ENCODE data around the gene ACTL8.

ACTL8 gene

GRCh38 chr1:17729909-17730308, 25.2 kb upstream of the ACTL8 start:
- no peak overlapping the region for H3K9ac ChIP-seq (ENCODE audit: low read length)
- H3K9me3 ChIP-seq (ENCODE audit: insufficient read depth, low read length): no peaks in the 10 kb centered on the region
- H4K20me1 ChIP-seq (ENCODE audit: insufficient read depth, low read length): no peaks in the 10 kb centered on the region
- H3K79me2 ChIP-seq (ENCODE audit: low read length): no peaks in the 10 kb centered on the region
- H3K27ac ChIP-seq (ENCODE audit: low read length): no peak overlapping the region
- H3K4me3 ChIP-seq (ENCODE audit: low read length): no peak overlapping the region
- no peaks in the 10 kb centered on the region for H3K36me3 ChIP-seq (replicated peaks; ENCODE audit: low read depth, low read length)
- TF ChIP-seq, protein P1, sequence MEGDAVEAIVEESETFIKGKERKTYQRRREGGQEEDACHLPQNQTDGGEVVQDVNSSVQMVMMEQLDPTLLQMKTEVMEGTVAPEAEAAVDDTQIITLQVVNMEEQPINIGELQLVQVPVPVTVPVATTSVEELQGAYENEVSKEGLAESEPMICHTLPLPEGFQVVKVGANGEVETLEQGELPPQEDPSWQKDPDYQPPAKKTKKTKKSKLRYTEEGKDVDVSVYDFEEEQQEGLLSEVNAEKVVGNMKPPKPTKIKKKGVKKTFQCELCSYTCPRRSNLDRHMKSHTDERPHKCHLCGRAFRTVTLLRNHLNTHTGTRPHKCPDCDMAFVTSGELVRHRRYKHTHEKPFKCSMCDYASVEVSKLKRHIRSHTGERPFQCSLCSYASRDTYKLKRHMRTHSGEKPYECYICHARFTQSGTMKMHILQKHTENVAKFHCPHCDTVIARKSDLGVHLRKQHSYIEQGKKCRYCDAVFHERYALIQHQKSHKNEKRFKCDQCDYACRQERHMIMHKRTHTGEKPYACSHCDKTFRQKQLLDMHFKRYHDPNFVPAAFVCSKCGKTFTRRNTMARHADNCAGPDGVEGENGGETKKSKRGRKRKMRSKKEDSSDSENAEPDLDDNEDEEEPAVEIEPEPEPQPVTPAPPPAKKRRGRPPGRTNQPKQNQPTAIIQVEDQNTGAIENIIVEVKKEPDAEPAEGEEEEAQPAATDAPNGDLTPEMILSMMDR (IDR thresholded peaks at IDR 0.05; ENCODE audit: low read depth, low read length): no peak
- no peak for TF ChIP-seq EZH2phosphoT487 (IDR thresholded peaks at IDR 0.05; ENCODE audit: low read depth)
- no peaks in the 10 kb centered on the region for H3K27me3 ChIP-seq (ENCODE audit: low read depth, low read length)
- no peaks in the 10 kb centered on the region for H3K4me1 ChIP-seq (ENCODE audit: low read length)
- H2AFZ ChIP-seq (ENCODE audit: low read depth, low read length): no peak overlapping the region
- no peak overlapping the region for H3K4me2 ChIP-seq (ENCODE audit: low read length)

GRCh38 chr1:17731460-17731859, 23.7 kb upstream of the ACTL8 start:
- no peaks in the 10 kb centered on the region for H4K20me1 ChIP-seq (ENCODE audit: insufficient read depth, low read length)
- no peak overlapping the region for H3K4me2 ChIP-seq (ENCODE audit: low read length)
- no peaks in the 10 kb centered on the region for H3K4me1 ChIP-seq (ENCODE audit: low read length)
- no peaks in the 10 kb centered on the region for H3K36me3 ChIP-seq (replicated peaks; ENCODE audit: low read depth, low read length)
- H3K9me3 ChIP-seq (ENCODE audit: insufficient read depth, low read length): no peaks in the 10 kb centered on the region
- no peak overlapping the region for H3K9ac ChIP-seq (ENCODE audit: low read length)
- no peak overlapping the region for H2AFZ ChIP-seq (ENCODE audit: low read depth, low read length)
- no peaks in the 10 kb centered on the region for H3K27me3 ChIP-seq (ENCODE audit: low read depth, low read length)
- no peak overlapping the region for H3K27ac ChIP-seq (ENCODE audit: low read length)
- no peak overlapping the region for H3K4me3 ChIP-seq (ENCODE audit: low read length)
- TF ChIP-seq, protein P1 (IDR thresholded peaks at IDR 0.05; ENCODE audit: low read depth, low read length): no peak
- TF ChIP-seq EZH2phosphoT487 (IDR thresholded peaks at IDR 0.05; ENCODE audit: low read depth): no peak
- no peaks in the 10 kb centered on the region for H3K79me2 ChIP-seq (ENCODE audit: low read length)

- Histone ChIP-seq H3K36me3 (replicated peaks; ENCODE audit: low read depth, low read length) (no peaks in the 10 kb centered on the region), H2AFZ (ENCODE audit: low read depth, low read length) (no peak overlapping the region), H3K4me3 (ENCODE audit: low read length) (no peak overlapping the region), H4K20me1 (ENCODE audit: insufficient read depth, low read length) (no peaks in the 10 kb centered on the region), H3K79me2 (ENCODE audit: low read length) (no peaks in the 10 kb centered on the region), H3K27me3 (ENCODE audit: low read depth, low read length) (no peaks in the 10 kb centered on the region), H3K4me1 (ENCODE audit: low read length) (no peaks in the 10 kb centered on the region), H3K9ac (ENCODE audit: low read length) (no peak overlapping the region), H3K9me3 (ENCODE audit: insufficient read depth, low read length) (no peaks in the 10 kb centered on the region), H3K27ac (ENCODE audit: low read length) (no peak overlapping the region), H3K4me2 (ENCODE audit: low read length) (no peak overlapping the region)
- TF ChIP-seq EZH2phosphoT487 (IDR thresholded peaks at IDR 0.05; ENCODE audit: low read depth): no peak
- TF ChIP-seq, protein P1 (IDR thresholded peaks at IDR 0.05; ENCODE audit: low read depth, low read length): no peak
Measured at GRCh38 chr1:17732475-17732874, 22.7 kb upstream of the ACTL8 start.

GRCh38 chr1:17733661-17734060, 21.5 kb upstream of the ACTL8 start:
- H2AFZ ChIP-seq (ENCODE audit: low read depth, low read length): no peak overlapping the region
- H3K79me2 ChIP-seq (ENCODE audit: low read length): no peaks in the 10 kb centered on the region
- TF ChIP-seq, protein P1 (IDR thresholded peaks at IDR 0.05; ENCODE audit: low read depth, low read length): no peak
- TF ChIP-seq EZH2phosphoT487 (IDR thresholded peaks at IDR 0.05; ENCODE audit: low read depth): no peak

More at GRCh38 chr1:17733661-17734060, 21.5 kb upstream of the ACTL8 start:
- Histone ChIP-seq H3K36me3 (replicated peaks; ENCODE audit: low read depth, low read length) (no peaks in the 10 kb centered on the region), H3K4me2 (ENCODE audit: low read length) (no peak overlapping the region), H4K20me1 (ENCODE audit: insufficient read depth, low read length) (no peaks in the 10 kb centered on the region), H3K27me3 (ENCODE audit: low read depth, low read length) (no peaks in the 10 kb centered on the region), H3K4me3 (ENCODE audit: low read length) (no peak overlapping the region), H3K27ac (ENCODE audit: low read length) (no peak overlapping the region), H3K9me3 (ENCODE audit: insufficient read depth, low read length) (no peaks in the 10 kb centered on the region), H3K4me1 (ENCODE audit: low read length) (no peaks in the 10 kb centered on the region), H3K9ac (ENCODE audit: low read length) (no peak overlapping the region)
